ENCODE results near the gene PUSL1.

PUSL1 gene

GRCh38 chr1:1295154-1295923 is 13.1 kb upstream of the PUSL1 start (continued):
- peak; percentile 53 for TF ChIP-seq GLIS1 (tag by site-specific recombination; IDR thresholded peaks at IDR 0.05)

- POLR2A ChIA-PET, result no interaction called here
- H3K36me3 ChIP-seq (ENCODE audit: control insufficient read depth in 2 of 2, insufficient read depth in 1 of 2, low read length in 2 of 2), result peaks cover 0 to 41% of the 10 kb centered on the region in 2 experiments; a peak in 2 of 3 replicates
- CTCF ChIA-PET, result interaction anchor here (0.7 kb wide), 1 partner anchor 174 kb away, joined by 3 read pairs; no protein-coding TSS in a partner anchor
- TF ChIP-seq TRIM28 (IDR thresholded peaks at IDR 0.05; ENCODE audit: borderline replicate concordance, low read length) (no peak), ZBTB26 (tag by site-specific recombination; optimal IDR thresholded peaks at IDR 0.05) (peak; percentile 30), KLF16 (tag by site-specific recombination; IDR thresholded peaks at IDR 0.05) (no peak), ZNF776 (tag by site-specific recombination; IDR thresholded peaks at IDR 0.05; ENCODE audit: borderline replicate concordance) (no peak), ZNF148 (tag by site-specific recombination; IDR thresholded peaks at IDR 0.05; ENCODE audit: borderline replicate concordance) (no peak), SCRT2 (tag by site-specific recombination; IDR thresholded peaks at IDR 0.05) (peak; percentile 74), KLF17 (tag by site-specific recombination; IDR thresholded peaks at IDR 0.05) (no peak), ATF2 (tag by site-specific recombination; IDR thresholded peaks at IDR 0.05; ENCODE audit: low read depth) (no peak), ZNF362 (tag by site-specific recombination; IDR thresholded peaks at IDR 0.05) (no peak), ZNF600 (tag by site-specific recombination; IDR thresholded peaks at IDR 0.05) (0 out of 2 replicates have a peak, but pooled peaks have one; percentile 17), ZFP3 (tag by site-specific recombination; IDR thresholded peaks at IDR 0.05; ENCODE audit: low read depth) (no peak), GLIS2 (tag by site-specific recombination; IDR thresholded peaks at IDR 0.05) (0 out of 2 replicates have a peak, but pooled peaks have one; percentile 17), GLI4 (tag by site-specific recombination; IDR thresholded peaks at IDR 0.05) (no peak), KLF8 (tag by site-specific recombination; IDR thresholded peaks at IDR 0.05) (peak; percentile 84; the same call in 1 of the 2 replicates), EGR2 (tag by site-specific recombination; IDR thresholded peaks at IDR 0.05; ENCODE audit: low read depth) (peak; percentile 26; the same call in 1 of the 2 replicates), ZNF629 (tag by site-specific recombination; IDR thresholded peaks at IDR 0.05) (no peak), ZNF324 (tag by site-specific recombination; IDR thresholded peaks at IDR 0.05) (no peak), RBAK (tag by site-specific recombination; IDR thresholded peaks at IDR 0.05) (no peak), ZNF585B (tag by site-specific recombination; IDR thresholded peaks at IDR 0.05) (no peak), ZNF571 (tag by site-specific recombination; IDR thresholded peaks at IDR 0.05) (no peak), ZNF132 (tag by site-specific recombination; IDR thresholded peaks at IDR 0.05; ENCODE audit: borderline replicate concordance) (no peak), ZNF335 (tag by site-specific recombination; conservative IDR thresholded peaks at IDR 0.05) (no peak), ZSCAN4 (tag by site-specific recombination; IDR thresholded peaks at IDR 0.05) (peak; percentile 73), ZNF394 (tag by site-specific recombination; IDR thresholded peaks at IDR 0.05; ENCODE audit: borderline replicate concordance) (no peak), ZNF521 (tag by site-specific recombination; IDR thresholded peaks at IDR 0.05) (no peak)
These were observed 12.0 kb upstream of the PUSL1 start for GRCh38 chr1:1296070-1297061.

More at GRCh38 chr1:1296070-1297061, 12.0 kb upstream of the PUSL1 start:
- H3K9me3 ChIP-seq (ENCODE audit: control insufficient read depth, insufficient read depth, low read depth, low read length), result no peaks in the 10 kb centered on the region
- no peak overlapping the region for H3K27ac ChIP-seq (ENCODE audit: extremely low read depth, low read depth, low read length)
- H3K4me1 ChIP-seq (ENCODE audit: control insufficient read depth, insufficient read depth, low read length), result no peaks in the 10 kb centered on the region
- H3K4me3 ChIP-seq (ENCODE audit: low read depth, low read length), result no peak overlapping the region

All from HEK293 (cell line).